Left cardiac atrium (tissue), 4 donors: ENCODE results near the gene P4HA2. TPM values are rescaled to one million over a fixed set of nuclear protein-coding genes. Genes with fewer than 3 reads are reported as not detected.

Source experiments
- ATAC-seq, 2 donors: fragments of 200-7000 bp; cut with Tn5 transposase; one replicate each; pipeline ENCODE4 v1.9.1; 2020; ENCODE audit warnings: mild to moderate bottlenecking in 2 of 2, moderate library complexity in 2 of 2
- DNase-seq: peaks from one replicate; pipeline ENCODE4 v3.0.0-alpha.2; 2020
- intact Hi-C, 2 donors: fragments of 100-400 bp; cut with DNase I; formaldehyde crosslinking; loops; one replicate each; pipeline versions ENCODE4 v1.14.1 to v1.15.1; 2022 to 2023
- total RNA-seq, 2 donors: library from RNA; stranded (reverse); fragmentation: NEBNext Ultra II Directional; extraction: Animal tissue kit (Norgen Biotek cat#: 25700); gene quantifications; one replicate each; pipeline ENCODE4 v1.2.1, GENCODE V29; 2021
- donor health status: DM: no; HTN: yes; CAD: no.
- donor health status: DM: no; HTN: yes; CAD: no; lungs with severe emphysema.
- donor health status: DM: yes; HTN: yes; CAD: no.
- donor health status: Dilated cardiomyopathy.

The P4HA2 gene
- total RNA-seq, 2 donors from 2014 or later: 60.2 to 78.4 TPM

GRCh38 chr5:132233081-132233480, 5.4 kb upstream of the P4HA2 start:
- DNase-seq (no peak), ATAC-seq (no peak)
- intact Hi-C loops: loop anchor here in 1 of 2 donors (10.0 kb wide), 1 partner anchor 52 kb away; no protein-coding TSS in a partner anchor

GRCh38 chr5:132232465-132232864, 4.8 kb upstream of the P4HA2 start:
- ATAC-seq (no peak), DNase-seq (no peak)
- intact Hi-C loops: loop anchor here in 1 of 2 donors (10.0 kb wide), 1 partner anchor 52 kb away; no protein-coding TSS in a partner anchor

- intact Hi-C loops: loop anchor here in 1 of 2 donors (10.0 kb wide), 1 partner anchor 54 kb away; no protein-coding TSS in a partner anchor
- no peak for DNase-seq
- ATAC-seq: no peak
Observed at GRCh38 chr5:132230871-132231270, 3.2 kb upstream of the P4HA2 start.

GRCh38 chr5:132229236-132229635, 1.6 kb upstream of the P4HA2 start:
- DNase-seq: no peak
- ATAC-seq: no peak
- intact Hi-C loops: loop anchor here in 1 of 2 donors (5.0 kb wide), 2 partner anchors 33 to 37 kb away; no protein-coding TSS in a partner anchor

- ATAC-seq (no peak), DNase-seq (no peak)
- intact Hi-C loops: loop anchor here in 1 of 2 donors (5.0 kb wide), 2 partner anchors 34 to 36 kb away; no protein-coding TSS in a partner anchor
Observed at GRCh38 chr5:132228241-132229035, 785 bp upstream of the P4HA2 start.

GRCh38 chr5:132227235-132227484, 493 bp downstream of the P4HA2 start:
- intact Hi-C loops: loop anchor here in 1 of 2 donors (5.0 kb wide), 2 partner anchors 35 kb away; no protein-coding TSS in a partner anchor
- DNase-seq: no peak
- no peak for ATAC-seq

GRCh38 chr5:132226516-132227234, 978 bp downstream of the P4HA2 start:
- DNase-seq (peak; percentile 61), ATAC-seq (peak; percentile 27 to 39)
- intact Hi-C loops: loop anchor here in 1 of 2 donors (5.0 kb wide), 2 partner anchors 34 to 36 kb away; no protein-coding TSS in a partner anchor

- intact Hi-C loops: loop anchor here in 1 of 2 donors (5.0 kb wide), 2 partner anchors 33 to 37 kb away; no protein-coding TSS in a partner anchor
- ATAC-seq (peak; percentile 5 to 49), DNase-seq (peak; percentile 78)
Observed at GRCh38 chr5:132225165-132226032, 2.3 kb downstream of the P4HA2 start.

GRCh38 chr5:132224716-132225115, 2.9 kb downstream of the P4HA2 start:
- DNase-seq (no peak), ATAC-seq (no peak)
- intact Hi-C loops: loop anchor here in 1 of 2 donors (5.0 kb wide), 2 partner anchors 32 to 38 kb away; no protein-coding TSS in a partner anchor

- intact Hi-C loops: no loop called here
- ATAC-seq (no peak), DNase-seq (no peak)
Observed at GRCh38 chr5:132223861-132224260, 3.8 kb downstream of the P4HA2 start.

GRCh38 chr5:132222649-132223038, 5.0 kb downstream of the P4HA2 start:
- DNase-seq: no peak
- intact Hi-C loops: no loop called here
- no peak for ATAC-seq

GRCh38 chr5:132221781-132222648, 5.6 kb downstream of the P4HA2 start:
- intact Hi-C loops: no loop called here
- DNase-seq (peak; percentile 69), ATAC-seq (peak; percentile 27 to 29)

GRCh38 chr5:132220491-132220890, 7.2 kb downstream of the P4HA2 start:
- intact Hi-C loops: no loop called here
- DNase-seq (no peak), ATAC-seq (peak in 1 of 2 donors; percentile 5)

- intact Hi-C loops: no loop called here
- no peak for DNase-seq
Observed at GRCh38 chr5:132219981-132220380, 7.7 kb downstream of the P4HA2 start.

GRCh38 chr5:132219289-132219970, 8.2 kb downstream of the P4HA2 start:
- DNase-seq (no peak), ATAC-seq (no peak)
- intact Hi-C loops: no loop called here

More at GRCh38 chr5:132219981-132220380, 7.7 kb downstream of the P4HA2 start:
- ATAC-seq: no peak

- DNase-seq (no peak), ATAC-seq (peak in 1 of 2 donors; percentile 27)
- intact Hi-C loops: no loop called here
Observed at GRCh38 chr5:132218321-132218720, 9.3 kb downstream of the P4HA2 start.

- peak; percentile 93 for ATAC-seq
- peak; percentile 96 for DNase-seq
- intact Hi-C loops: no loop called here
Observed at GRCh38 chr5:132215329-132215728, 12.3 kb downstream of the P4HA2 start.

GRCh38 chr5:132214491-132214890, 13.2 kb downstream of the P4HA2 start:
- intact Hi-C loops: no loop called here
- ATAC-seq: no peak
- DNase-seq: no peak
